HepG2 (cell line): ENCODE data around the gene RAC2. TPM values are rescaled to one million over a fixed set of nuclear protein-coding genes. Genes with fewer than 3 reads are reported as not detected.

Experiments
- ATAC-seq: fragments of 200-7000 bp; cut with Tn5 transposase; 3 replicates; pipeline ENCODE4 v1.9.1; 2020; ENCODE audit warnings: mild to moderate bottlenecking, moderate library complexity
- BruUV-seq: library from RNA; stranded (reverse); fragments of 400-500 nt; replicated peaks from 2 replicates; lab custom pipeline; 2021; lab: Mats Ljungman, UMichigan
- CTCF ChIA-PET: fragments of 300-600 bp; formaldehyde crosslinking; extraction: SDS; loops from one replicate; lab custom pipeline; 2021; ENCODE audit warnings: low total read pairs, inconsistent platforms, low intra/inter-chr PET ratio; lab: Yijun Ruan, JAX
- POLR2A ChIA-PET: fragments of 350-600 bp; sonication (Branson Sonifier 250); formaldehyde crosslinking; loops from one replicate; lab custom pipeline; 2020; ENCODE audit warnings: antibody characterized with exemption, inconsistent platforms; lab: Yijun Ruan, JAX
- DNase-seq: peaks from one replicate; pipeline ENCODE4 v3.0.0-alpha.2; 2015; ENCODE audit warnings: low spot score
- FAIRE-seq: peaks from 3 replicates; lab custom pipeline; 2011; peaks lifted over from hg19 to GRCh38; lab: Jason Lieb, UNC
- H2AFZ ChIP-seq: one replicate; pipeline ENCODE4 v1.6.1; 2011; ENCODE audit warnings: low read length, inconsistent platforms
- H3K27ac ChIP-seq: fragments of 300-600 bp; 3 replicates; pipeline ENCODE4 v1.8.0; 2011; ENCODE audit warnings: mixed run types, mild to moderate bottlenecking, mixed read lengths, low read length, inconsistent platforms; ENCODE audit not compliant: insufficient read depth; ENCODE audit errors: extremely low read length
- H3K27me3 ChIP-seq, 2 experiments: fragments of 200-600 bp in 1 of 2; 2 replicates in 1 of 2; 3 replicates in 1 of 2; pipeline versions ENCODE4 v1.6.0 to v1.8.0; 2011; ENCODE audit warnings: low read length in 2 of 2, mild to moderate bottlenecking in 2 of 2, moderate library complexity in 2 of 2, inconsistent platforms in 1 of 2; ENCODE audit not compliant: insufficient read depth in 2 of 2, control insufficient read depth in 1 of 2
- H3K36me3 ChIP-seq, 2 experiments: fragments of 200-600 bp in 1 of 2; replicated peaks in 1 of 2; 2 replicates in 1 of 2; 3 replicates in 1 of 2; pipeline versions ENCODE4 v1.5.1 to v1.8.0; 2011; ENCODE audit warnings: low read length in 2 of 2, inconsistent platforms in 1 of 2; ENCODE audit not compliant: insufficient read depth in 2 of 2, control insufficient read depth in 1 of 2
- H3K4me1 ChIP-seq: 2 replicates; pipeline ENCODE4 v1.5.1; 2012; ENCODE audit warnings: low read length, inconsistent platforms; ENCODE audit not compliant: insufficient read depth
- H3K4me2 ChIP-seq: 2 replicates; pipeline ENCODE4 v1.6.0; 2011; ENCODE audit warnings: low read depth, low read length, inconsistent platforms
- H3K4me3 ChIP-seq, 3 experiments: fragments of 200-600 bp in 1 of 3; sonication (generic), shearing (Covaris generic) in 1 of 3; replicated peaks in 1 of 3; 2 replicates each; pipeline ENCODE4 v1.5.1; 2011 to 2016; ENCODE audit warnings: low read length in 3 of 3, inconsistent platforms in 2 of 3, low read depth in 2 of 3, mild to moderate bottlenecking in 2 of 3, control low read depth in 1 of 3, mixed read lengths in 1 of 3; ENCODE audit not compliant: insufficient read depth in 1 of 3
- H3K79me2 ChIP-seq: one replicate; pipeline ENCODE4 v1.6.1; 2011; ENCODE audit warnings: low read length, inconsistent platforms; ENCODE audit not compliant: insufficient read depth
- H3K9ac ChIP-seq: 2 replicates; pipeline ENCODE4 v1.6.0; 2011; ENCODE audit warnings: mild to moderate bottlenecking, low read depth, low read length, inconsistent platforms; ENCODE audit not compliant: insufficient read depth
- H3K9me3 ChIP-seq: 2 replicates; pipeline ENCODE4 v1.5.1; 2012; ENCODE audit warnings: mild to moderate bottlenecking, low read length
- H4K20me1 ChIP-seq: 2 replicates; pipeline ENCODE4 v1.6.0; 2011; ENCODE audit warnings: inconsistent platforms, mild to moderate bottlenecking, low read length, moderate library complexity; ENCODE audit not compliant: insufficient read depth
- EP300 ChIP-seq, 3 experiments: sonication (generic) in 1 of 3; formaldehyde crosslinking in 1 of 3; IDR thresholded peaks; 2 replicates each; pipeline versions ENCODE4 v1.5.1 to v1.6.1; 2011 to 2020; ENCODE audit warnings: low read depth in 2 of 3, low read length in 2 of 3, borderline replicate concordance in 1 of 3, improper control_type of control experiment in 1 of 3, mild to moderate bottlenecking in 1 of 3, missing genetic modification reagents in 1 of 3, moderate library complexity in 1 of 3
- ETV6 ChIP-seq: sonication (generic); formaldehyde crosslinking; conservative IDR thresholded peaks from 2 replicates; pipeline ENCODE4 v1.4.0; 2020; ENCODE audit warnings: missing genetic modification reagents
- FOSL2 ChIP-seq: sonication (generic); formaldehyde crosslinking; IDR thresholded peaks from 2 replicates; pipeline ENCODE4 v1.4.0; 2020; ENCODE audit warnings: missing genetic modification reagents
- FOXJ3 ChIP-seq: sonication (generic); formaldehyde crosslinking; IDR thresholded peaks from 2 replicates; pipeline ENCODE4 v1.4.0; 2020; ENCODE audit warnings: missing genetic modification reagents, mild to moderate bottlenecking, borderline replicate concordance
- HNRNPUL1 ChIP-seq: fragments of 200-400 bp; formaldehyde crosslinking; IDR thresholded peaks from 2 replicates; pipeline ENCODE4 v1.6.1; 2017; ENCODE audit warnings: low read depth, mild to moderate bottlenecking, low read length, moderate library complexity
- MYNN ChIP-seq: sonication (generic); formaldehyde crosslinking; IDR thresholded peaks from 2 replicates; pipeline ENCODE4 v1.4.0; 2020; ENCODE audit warnings: mild to moderate bottlenecking, low read depth, missing genetic modification reagents
- PCBP2 ChIP-seq: fragments of 200-400 bp; formaldehyde crosslinking; optimal IDR thresholded peaks from 2 replicates; pipeline ENCODE3; 2018; ENCODE audit warnings: low read length, low read depth; ENCODE audit not compliant: poor library complexity, severe bottlenecking
- PHF20 ChIP-seq: sonication (generic); formaldehyde crosslinking; IDR thresholded peaks from 2 replicates; pipeline ENCODE4 v1.5.0; 2020; ENCODE audit warnings: mild to moderate bottlenecking, missing genetic modification reagents
- SIN3A ChIP-seq: IDR thresholded peaks from 2 replicates; pipeline ENCODE4 v1.6.1; 2011; ENCODE audit warnings: low read depth, mild to moderate bottlenecking, control low read depth, low read length, borderline replicate concordance
- SUZ12 ChIP-seq: fragments of 150-350 bp; IDR thresholded peaks from 2 replicates; pipeline ENCODE4 v1.6.1; 2014; ENCODE audit warnings: low read depth, low read length
- ZBTB33 ChIP-seq: sonication (generic); formaldehyde crosslinking; IDR thresholded peaks from 2 replicates; pipeline ENCODE4 v1.4.0; 2020; ENCODE audit warnings: missing genetic modification reagents
- ZNF7 ChIP-seq: IDR thresholded peaks from 2 replicates; pipeline ENCODE4 v1.6.1; 2016; ENCODE audit warnings: missing biosample characterization, missing genetic modification reagents
- WGBS: methylation state at CpG from one replicate; pipeline ENCODE4 v1.1.6; 2017; ENCODE audit warnings: low lambda C conversion rate; 5-methylcytosine and 5-hydroxymethylcytosine counted together
- in situ Hi-C: cut with HindIII; loops from 2 replicates; pipeline ENCODE4 v1.10.0; 2017; ENCODE audit warnings: low pct_unique_long_range_greater_than_20kb; ENCODE audit not compliant: extremely low pct_ligation_motif_present
- intact Hi-C: fragments of 100-400 bp; cut with micrococcal nuclease; formaldehyde crosslinking; loops from one replicate; pipeline ENCODE4 v1.10.0; 2022; ENCODE audit not compliant: unreplicated experiment
- polyA plus RNA-seq, 8 experiments: library from polyadenylated mRNA; depleted of rRNA in 3 of 8; stranded (reverse) in 7 of 8; unstranded in 1 of 8; fragments of >200 nt; fragmentation: Illumina TruSeq in 4 of 8; extraction: Trizol in 4 of 8; gene quantifications; 2 replicates each; pipeline versions ENCODE4 v1.2.1 to v1.2.3, GENCODE V29; 2011 to 2016; ENCODE audit warnings: low read depth in 4 of 8, missing spikeins in 1 of 8, mixed read lengths in 1 of 8; ENCODE audit not compliant: insufficient read depth in 1 of 8
- total RNA-seq, 5 experiments: library from RNA; depleted of rRNA; stranded (reverse); fragments of >200 nt; fragmentation: Illumina TruSeq; extraction: Trizol; gene quantifications; 2 replicates each; pipeline ENCODE4 v1.2.3, GENCODE V29; 2016; ENCODE audit warnings: low read depth in 1 of 5
- TF ChIP-seq, protein P1 (sequence below): sonication (generic); formaldehyde crosslinking; IDR thresholded peaks from 2 replicates; pipeline ENCODE4 v1.9.0; 2021; ENCODE audit warnings: missing genetic modification reagents, mild to moderate bottlenecking, borderline replicate concordance
- TF ChIP-seq, protein P2 (sequence below): sonication (generic); formaldehyde crosslinking; IDR thresholded peaks from 2 replicates; pipeline ENCODE4 v1.8.1; 2023; ENCODE audit warnings: mild to moderate bottlenecking, missing genetic modification reagents
- TF ChIP-seq, protein P3 (sequence below): sonication (generic); formaldehyde crosslinking; IDR thresholded peaks from 2 replicates; pipeline ENCODE4 v1.4.0; 2020; ENCODE audit warnings: missing genetic modification reagents
- TF ChIP-seq, protein P4 (sequence below): sonication (generic); formaldehyde crosslinking; IDR thresholded peaks from 2 replicates; pipeline ENCODE4 v1.4.0; 2020; ENCODE audit warnings: missing genetic modification reagents

RAC2 gene
- total and polyA plus RNA-seq, 2 of the 13 experiments (the other 11 are each of a cell fraction or from before 2014, with no cell fraction given): 0.73 TPM; not detected in 1

- TF ChIP-seq PCBP2: no peak
- TF ChIP-seq FOSL2 (CRISPR knock-in tag): no peak
- no peak for TF ChIP-seq ETV6 (CRISPR knock-in tag)
- no peak for TF ChIP-seq HNRNPUL1
- TF ChIP-seq, protein P1, sequence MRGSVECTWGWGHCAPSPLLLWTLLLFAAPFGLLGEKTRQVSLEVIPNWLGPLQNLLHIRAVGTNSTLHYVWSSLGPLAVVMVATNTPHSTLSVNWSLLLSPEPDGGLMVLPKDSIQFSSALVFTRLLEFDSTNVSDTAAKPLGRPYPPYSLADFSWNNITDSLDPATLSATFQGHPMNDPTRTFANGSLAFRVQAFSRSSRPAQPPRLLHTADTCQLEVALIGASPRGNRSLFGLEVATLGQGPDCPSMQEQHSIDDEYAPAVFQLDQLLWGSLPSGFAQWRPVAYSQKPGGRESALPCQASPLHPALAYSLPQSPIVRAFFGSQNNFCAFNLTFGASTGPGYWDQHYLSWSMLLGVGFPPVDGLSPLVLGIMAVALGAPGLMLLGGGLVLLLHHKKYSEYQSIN (CRISPR knock-in tag): no peak
- TF ChIP-seq ZBTB33 (CRISPR knock-in tag): no peak
- TF ChIP-seq, protein P2, sequence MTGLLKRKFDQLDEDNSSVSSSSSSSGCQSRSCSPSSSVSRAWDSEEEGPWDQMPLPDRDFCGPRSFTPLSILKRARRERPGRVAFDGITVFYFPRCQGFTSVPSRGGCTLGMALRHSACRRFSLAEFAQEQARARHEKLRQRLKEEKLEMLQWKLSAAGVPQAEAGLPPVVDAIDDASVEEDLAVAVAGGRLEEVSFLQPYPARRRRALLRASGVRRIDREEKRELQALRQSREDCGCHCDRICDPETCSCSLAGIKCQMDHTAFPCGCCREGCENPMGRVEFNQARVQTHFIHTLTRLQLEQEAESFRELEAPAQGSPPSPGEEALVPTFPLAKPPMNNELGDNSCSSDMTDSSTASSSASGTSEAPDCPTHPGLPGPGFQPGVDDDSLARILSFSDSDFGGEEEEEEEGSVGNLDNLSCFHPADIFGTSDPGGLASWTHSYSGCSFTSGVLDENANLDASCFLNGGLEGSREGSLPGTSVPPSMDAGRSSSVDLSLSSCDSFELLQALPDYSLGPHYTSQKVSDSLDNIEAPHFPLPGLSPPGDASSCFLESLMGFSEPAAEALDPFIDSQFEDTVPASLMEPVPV (CRISPR knock-in tag): no peak
Measured at GRCh38 chr22:37193629-37194191, 50.4 kb downstream of the RAC2 start (continued).

DNA sequence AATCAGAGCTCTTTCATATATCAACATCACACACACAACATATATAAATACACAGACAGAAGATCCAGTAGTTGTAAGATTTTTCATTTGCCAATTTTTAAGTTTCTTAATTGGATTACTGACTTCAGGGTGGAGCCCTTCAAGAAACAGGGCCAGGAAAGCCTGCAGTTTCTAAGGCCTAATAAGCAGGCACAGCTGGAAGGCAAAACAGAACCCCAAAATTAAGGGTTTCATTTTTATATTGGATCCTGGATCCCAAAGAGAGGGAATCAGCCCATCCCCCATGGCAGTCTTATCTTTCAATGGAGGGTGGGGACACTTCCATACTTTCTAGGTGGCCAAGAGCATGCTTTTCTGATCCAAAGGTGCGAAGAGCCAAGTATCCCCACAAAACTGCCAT is 51.3 kb downstream of the RAC2 start:
- Histone ChIP-seq H3K9ac (no peak overlapping the region), H3K4me3 (no peak overlapping the region), H3K4me2 (no peak overlapping the region), H4K20me1 (peaks cover 3% of the 10 kb centered on the region; the same call in 1 of the 2 replicates), H3K36me3 (no peaks in the 10 kb centered on the region), H3K9me3 (no peaks in the 10 kb centered on the region), H3K27me3 (no peaks in the 10 kb centered on the region), H3K79me2 (no peaks in the 10 kb centered on the region), H3K27ac (no peak overlapping the region), H2AFZ (no peak overlapping the region), H3K4me1 (peaks cover 53% of the 10 kb centered on the region)
- intact Hi-C loops: no loop called here
- WGBS: 93% methylated on average over 1 of the region's 1 CpG
- BruUV-seq: no TSS peak
- ChIA-PET CTCF (no interaction called here), POLR2A (no interaction called here)
- in situ Hi-C loops: no loop called here
- DNase-seq: no peak
- ATAC-seq: no peak
- no peak for FAIRE-seq
- no peak for TF ChIP-seq ZNF7 (CRISPR knock-in tag)
- TF ChIP-seq, protein P3, sequence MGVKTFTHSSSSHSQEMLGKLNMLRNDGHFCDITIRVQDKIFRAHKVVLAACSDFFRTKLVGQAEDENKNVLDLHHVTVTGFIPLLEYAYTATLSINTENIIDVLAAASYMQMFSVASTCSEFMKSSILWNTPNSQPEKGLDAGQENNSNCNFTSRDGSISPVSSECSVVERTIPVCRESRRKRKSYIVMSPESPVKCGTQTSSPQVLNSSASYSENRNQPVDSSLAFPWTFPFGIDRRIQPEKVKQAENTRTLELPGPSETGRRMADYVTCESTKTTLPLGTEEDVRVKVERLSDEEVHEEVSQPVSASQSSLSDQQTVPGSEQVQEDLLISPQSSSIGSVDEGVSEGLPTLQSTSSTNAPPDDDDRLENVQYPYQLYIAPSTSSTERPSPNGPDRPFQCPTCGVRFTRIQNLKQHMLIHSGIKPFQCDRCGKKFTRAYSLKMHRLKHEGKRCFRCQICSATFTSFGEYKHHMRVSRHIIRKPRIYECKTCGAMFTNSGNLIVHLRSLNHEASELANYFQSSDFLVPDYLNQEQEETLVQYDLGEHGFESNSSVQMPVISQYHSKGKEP (CRISPR knock-in tag): no peak
- TF ChIP-seq SIN3A: no peak
- TF ChIP-seq PHF20: no peak
- no peak for TF ChIP-seq MYNN (CRISPR knock-in tag)
- TF ChIP-seq, protein P4, sequence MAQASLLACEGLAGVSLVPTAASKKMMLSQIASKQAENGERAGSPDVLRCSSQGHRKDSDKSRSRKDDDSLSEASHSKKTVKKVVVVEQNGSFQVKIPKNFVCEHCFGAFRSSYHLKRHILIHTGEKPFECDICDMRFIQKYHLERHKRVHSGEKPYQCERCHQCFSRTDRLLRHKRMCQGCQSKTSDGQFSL: no peak
- no peak for TF ChIP-seq EP300 (IDR thresholded peaks at IDR 0.05; ENCODE audit: low read depth in 2 of 2, low read length in 2 of 2)
- no peak for TF ChIP-seq EP300 (CRISPR knock-in tag; IDR thresholded peaks at IDR 0.05; ENCODE audit: borderline replicate concordance)
- TF ChIP-seq SUZ12: no peak
- no peak for TF ChIP-seq FOXJ3
